ENCODE results near the gene CCDC78. TPM values are rescaled to one million over a fixed set of nuclear protein-coding genes. Genes with fewer than 3 reads are reported as not detected.

The CCDC78 gene
- total and polyA plus RNA-seq, 2 of the 13 experiments (the other 11 are each of a cell fraction or from before 2014, with no cell fraction given) = 0.53 to 1.5 TPM

- no peak for TF ChIP-seq ZBTB34 (CRISPR knock-in tag; IDR thresholded peaks at IDR 0.05)
- no peak for TF ChIP-seq DNMT1 (CRISPR knock-in tag; IDR thresholded peaks at IDR 0.05)
- no peak for TF ChIP-seq REPIN1 (CRISPR knock-in tag; IDR thresholded peaks at IDR 0.05; ENCODE audit: borderline replicate concordance, low read depth)
- TF ChIP-seq FOSL2 (CRISPR knock-in tag; IDR thresholded peaks at IDR 0.05) = no peak
These were observed 3.8 kb upstream of the CCDC78 start (continued) for GRCh38 chr16:729768-730665.

DNA sequence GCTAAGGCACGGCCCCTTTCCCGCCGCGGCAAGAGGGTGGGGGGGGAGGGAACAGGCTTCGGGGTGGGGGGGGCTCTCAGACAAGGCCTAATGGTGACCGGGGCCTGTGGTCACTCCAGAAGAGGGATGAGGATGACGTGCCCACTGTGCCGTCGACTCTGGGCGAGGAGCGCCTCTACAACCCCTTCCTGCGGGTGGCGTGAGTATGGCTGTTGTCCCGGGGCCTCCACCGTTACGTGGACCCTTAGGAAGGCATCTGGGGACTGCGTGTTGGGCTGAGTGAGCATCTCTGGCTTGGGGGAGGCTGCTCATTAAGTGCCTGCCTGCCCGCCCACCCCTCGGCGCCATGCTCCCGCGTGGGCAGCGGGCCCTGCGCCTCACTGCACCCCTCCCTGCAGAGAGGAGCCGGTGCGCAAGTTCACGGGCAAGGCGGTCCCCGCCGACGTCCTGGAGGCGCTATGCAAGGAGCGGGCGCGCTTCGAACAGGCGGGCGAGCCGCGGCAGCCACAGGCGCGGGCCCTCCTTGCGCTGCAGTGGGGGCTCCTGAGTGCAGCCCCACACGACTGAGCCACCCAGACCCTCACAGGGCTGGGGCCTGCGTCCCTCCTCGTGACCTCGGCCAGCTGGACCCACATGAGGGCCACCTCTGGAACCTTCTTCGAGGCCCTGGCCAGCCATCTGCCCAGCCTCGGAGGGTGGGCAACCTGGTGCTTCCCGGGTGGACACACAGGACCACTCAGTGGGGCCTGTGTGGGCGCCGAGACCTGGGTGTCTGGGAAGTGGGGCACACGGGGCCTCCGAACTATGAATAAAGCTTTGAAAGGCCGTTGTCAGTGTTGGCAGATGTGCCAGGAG lies 2.9 kb upstream of the CCDC78 start:
- H4K20me1 ChIP-seq (ENCODE audit: insufficient read depth, low read length) = 0 out of 2 replicates have a peak, but pooled peaks cover 2% of the 10 kb centered on the region
- CTCF ChIA-PET (ENCODE audit: low intra/inter-chr PET ratio, low total read pairs) = no interaction called here
- peaks cover 3 to 8% of the 10 kb centered on the region in 2 experiments; a peak in 2 of 5 replicates for H3K36me3 ChIP-seq (replicated peaks in 1 of 2; ENCODE audit: control insufficient read depth in 1 of 2, insufficient read depth in 2 of 2, low read length in 2 of 2)
- in situ Hi-C loops (cut with HindIII; ENCODE audit: extremely low pct_ligation_motif_present, low pct_unique_long_range_greater_than_20kb) (no loop called here), intact Hi-C loops (cut with micrococcal nuclease; ENCODE audit: unreplicated experiment) (no loop called here)
- FAIRE-seq (no peak), DNase-seq (ENCODE audit: low spot score) (no peak), ATAC-seq (no peak)
- BruUV-seq (replicated peaks) = no TSS peak
- peaks cover 11% of the 10 kb centered on the region for H3K4me1 ChIP-seq (ENCODE audit: insufficient read depth, low read length)
- no peaks in the 10 kb centered on the region for H3K79me2 ChIP-seq (ENCODE audit: insufficient read depth, low read length)
- 97% methylated on average over 29 of the region's 55 CpGs for WGBS (ENCODE audit: low lambda C conversion rate)
- H3K4me3 ChIP-seq (replicated peaks in 1 of 3; ENCODE audit: insufficient read depth in 1 of 3, low read depth in 2 of 3, low read length in 3 of 3) = no peak overlapping the region
- H3K4me2 ChIP-seq (ENCODE audit: low read depth, low read length) = no peak overlapping the region
- POLR2A ChIA-PET = interaction anchor here (1.3 to 2.0 kb wide), 3 partner anchors 8 to 13 kb away, joined by 4 to 7 read pairs (median 7); partner anchors contain the start of genes ANTKMT and CIAO3
- H3K27me3 ChIP-seq (ENCODE audit: control insufficient read depth in 1 of 2, insufficient read depth in 2 of 2, low read length in 2 of 2) = peaks cover 0 to 3% of the 10 kb centered on the region in 2 experiments; a peak in 1 of 5 replicates
- no peaks in the 10 kb centered on the region for H3K9me3 ChIP-seq (ENCODE audit: low read length)
- H3K9ac ChIP-seq (ENCODE audit: insufficient read depth, low read depth, low read length) = no peak overlapping the region
- no peak overlapping the region for H2AFZ ChIP-seq (ENCODE audit: low read length)
- H3K27ac ChIP-seq (ENCODE audit: extremely low read length, insufficient read depth, low read length) = no peak overlapping the region
- no peak for TF ChIP-seq SMAD9 (CRISPR knock-in tag; IDR thresholded peaks at IDR 0.05)
- no peak for TF ChIP-seq ZSCAN25 (CRISPR knock-in tag; IDR thresholded peaks at IDR 0.05)
- TF ChIP-seq POLR2G (IDR thresholded peaks at IDR 0.05; ENCODE audit: low read depth, low read length) = 0 out of 2 replicates have a peak, but pooled peaks have one; percentile 32
- TF ChIP-seq, protein P1, sequence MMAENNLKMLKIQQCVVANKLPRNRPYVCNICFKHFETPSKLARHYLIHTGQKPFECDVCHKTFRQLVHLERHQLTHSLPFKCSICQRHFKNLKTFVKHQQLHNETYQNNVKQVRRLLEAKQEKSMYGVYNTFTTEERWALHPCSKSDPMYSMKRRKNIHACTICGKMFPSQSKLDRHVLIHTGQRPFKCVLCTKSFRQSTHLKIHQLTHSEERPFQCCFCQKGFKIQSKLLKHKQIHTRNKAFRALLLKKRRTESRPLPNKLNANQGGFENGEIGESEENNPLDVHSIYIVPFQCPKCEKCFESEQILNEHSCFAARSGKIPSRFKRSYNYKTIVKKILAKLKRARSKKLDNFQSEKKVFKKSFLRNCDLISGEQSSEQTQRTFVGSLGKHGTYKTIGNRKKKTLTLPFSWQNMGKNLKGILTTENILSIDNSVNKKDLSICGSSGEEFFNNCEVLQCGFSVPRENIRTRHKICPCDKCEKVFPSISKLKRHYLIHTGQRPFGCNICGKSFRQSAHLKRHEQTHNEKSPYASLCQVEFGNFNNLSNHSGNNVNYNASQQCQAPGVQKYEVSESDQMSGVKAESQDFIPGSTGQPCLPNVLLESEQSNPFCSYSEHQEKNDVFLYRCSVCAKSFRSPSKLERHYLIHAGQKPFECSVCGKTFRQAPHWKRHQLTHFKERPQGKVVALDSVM (CRISPR knock-in tag; IDR thresholded peaks at IDR 0.05) = no peak
- TF ChIP-seq POLR2AphosphoS2 (IDR thresholded peaks at IDR 0.05; ENCODE audit: low read depth, low read length) = no peak
- no peak for TF ChIP-seq ATF1 (CRISPR knock-in tag; IDR thresholded peaks at IDR 0.05)
- TF ChIP-seq HNRNPLL (IDR thresholded peaks at IDR 0.05; ENCODE audit: low read depth, low read length, poor library complexity, severe bottlenecking) = no peak
- TF ChIP-seq KDM3A (CRISPR knock-in tag; IDR thresholded peaks at IDR 0.05; ENCODE audit: low read depth) = no peak
- TF ChIP-seq JUNB (CRISPR knock-in tag; IDR thresholded peaks at IDR 0.05; ENCODE audit: borderline replicate concordance) = no peak
- TF ChIP-seq ZFP82 (CRISPR knock-in tag; IDR thresholded peaks at IDR 0.05; ENCODE audit: borderline replicate concordance) = no peak
- TF ChIP-seq ZNF331 (CRISPR knock-in tag; IDR thresholded peaks at IDR 0.05) = no peak
- no peak for TF ChIP-seq SIN3B (IDR thresholded peaks at IDR 0.05; ENCODE audit: low read length)
- no peak for TF ChIP-seq ZNF772 (CRISPR knock-in tag; IDR thresholded peaks at IDR 0.05)
- TF ChIP-seq, protein P2, sequence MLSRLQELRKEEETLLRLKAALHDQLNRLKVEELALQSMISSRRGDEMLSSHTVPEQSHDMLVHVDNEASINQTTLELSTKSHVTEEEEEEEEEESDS (CRISPR knock-in tag; IDR thresholded peaks at IDR 0.05; ENCODE audit: borderline replicate concordance) = no peak
